GM12864 (cell line): Measurements from ENCODE around the gene MICU1.
"Not testable (repeated sequence)": the region's sequence is repeated elsewhere in the genome, so short reads cannot be mapped to it uniquely, and the experiment has no call there.

Experiments
- DNase-seq: peaks from one replicate; pipeline ENCODE4 v3.0.0-alpha.2; 2011; ENCODE audit warnings: low read depth
- H3K4me3 ChIP-seq: 2 replicates; pipeline ENCODE4 v1.5.1; 2011; ENCODE audit warnings: mild to moderate bottlenecking, low read depth, low read length, control low read depth
- CTCF ChIP-seq: IDR thresholded peaks from 2 replicates; pipeline ENCODE4 v1.5.1; 2011; ENCODE audit warnings: low read depth, mild to moderate bottlenecking, moderate library complexity, low read length, control low read depth, inconsistent platforms; ENCODE audit errors: missing control alignments

The MICU1 gene

GRCh38 chr10:72564596-72564995, 61.3 kb downstream of the MICU1 start:
- TF ChIP-seq CTCF: no peak
- no peak for DNase-seq
- H3K4me3 ChIP-seq: no peak overlapping the region

- H3K4me3 ChIP-seq: no peak overlapping the region
- DNase-seq: peak; percentile 62
- no peak for TF ChIP-seq CTCF
These were observed 62.4 kb downstream of the MICU1 start for GRCh38 chr10:72563327-72563932.

GRCh38 chr10:72561745-72562166, 64.1 kb downstream of the MICU1 start:
- H3K4me3 ChIP-seq: no peak overlapping the region
- DNase-seq: peak; percentile 62
- no peak for TF ChIP-seq CTCF

- H3K4me3 ChIP-seq: no peak overlapping the region
- no peak for DNase-seq
- no peak for TF ChIP-seq CTCF
These were observed 68.5 kb downstream of the MICU1 start for GRCh38 chr10:72557362-72557761.

GRCh38 chr10:72552857-72553256, 73.0 kb downstream of the MICU1 start:
- no peak for TF ChIP-seq CTCF
- no peak overlapping the region for H3K4me3 ChIP-seq
- DNase-seq: no peak

GRCh38 chr10:72550239-72550638, 75.6 kb downstream of the MICU1 start:
- DNase-seq: no peak
- no peak overlapping the region for H3K4me3 ChIP-seq
- TF ChIP-seq CTCF: no peak

- DNase-seq: no peak
- TF ChIP-seq CTCF: no peak
- H3K4me3 ChIP-seq: no peak overlapping the region
These were observed 80.3 kb downstream of the MICU1 start for GRCh38 chr10:72545546-72545945.

- DNase-seq, H3K4me3 ChIP-seq: not testable (repeated sequence)
These were observed 82.0 kb downstream of the MICU1 start for GRCh38 chr10:72543855-72544254.
